Measurements from ENCODE around the gene NKAIN1.
"Not testable (repeated sequence)": the region's sequence is repeated elsewhere in the genome, so short reads cannot be mapped to it uniquely, and the experiment has no call there.

Gene NKAIN1

DNA sequence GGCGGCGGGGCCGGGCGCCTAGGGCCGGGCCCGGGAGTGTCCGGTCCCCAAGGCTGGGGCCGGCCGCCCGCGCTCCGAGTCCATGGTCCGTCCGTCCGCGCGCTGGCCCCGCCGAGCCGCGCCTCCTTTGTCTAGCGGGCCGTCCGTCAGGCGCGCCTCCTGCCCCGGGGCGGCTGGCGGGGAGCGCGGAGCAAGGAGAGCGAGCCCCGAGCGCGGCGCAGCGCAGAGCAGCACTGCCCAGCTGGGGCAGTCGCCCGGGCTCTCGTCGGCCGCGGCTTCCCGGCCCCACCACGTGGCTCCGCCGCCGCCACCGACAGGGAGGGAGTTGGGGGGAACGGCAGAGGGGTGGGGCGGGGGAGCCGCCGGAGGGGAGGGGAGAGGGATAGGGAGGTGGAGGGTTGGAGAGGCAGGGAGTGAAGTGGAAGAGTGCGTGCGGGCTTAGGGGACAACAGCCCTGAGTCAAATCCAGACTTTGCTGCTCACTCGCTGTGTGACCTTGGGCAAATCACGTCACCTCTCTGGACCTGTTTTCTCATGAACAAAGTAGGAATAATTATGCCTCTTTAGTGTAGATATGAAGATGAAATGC lies at the start of gene NKAIN1:
TSS of gene NKAIN1 (minus strand) at position 235 of the 589 bp plus-strand sequence. CDS start 340 bp downstream, outside the sequence.
- peak; percentile 1 for DNase-seq

DNA sequence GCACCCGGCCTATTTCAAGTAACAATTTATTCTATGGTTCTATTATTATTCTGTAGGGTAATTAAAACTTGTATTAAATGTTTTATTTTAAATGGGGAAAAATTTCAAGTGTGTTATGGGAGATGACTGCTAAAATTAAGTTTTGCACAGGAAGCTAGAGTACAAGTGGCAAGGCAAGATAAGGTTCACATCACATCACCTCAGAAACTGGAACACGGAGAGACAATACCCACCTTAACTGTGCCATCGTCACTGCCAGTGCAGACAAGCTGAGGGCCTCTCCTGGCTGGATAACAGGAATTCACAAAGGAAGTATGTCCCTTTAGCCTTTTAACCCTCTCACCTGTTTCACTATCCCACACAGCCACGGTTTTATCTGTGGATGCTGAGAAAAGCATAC lies 49.3 kb upstream of the NKAIN1 start:
- no peak for DNase-seq

DNA sequence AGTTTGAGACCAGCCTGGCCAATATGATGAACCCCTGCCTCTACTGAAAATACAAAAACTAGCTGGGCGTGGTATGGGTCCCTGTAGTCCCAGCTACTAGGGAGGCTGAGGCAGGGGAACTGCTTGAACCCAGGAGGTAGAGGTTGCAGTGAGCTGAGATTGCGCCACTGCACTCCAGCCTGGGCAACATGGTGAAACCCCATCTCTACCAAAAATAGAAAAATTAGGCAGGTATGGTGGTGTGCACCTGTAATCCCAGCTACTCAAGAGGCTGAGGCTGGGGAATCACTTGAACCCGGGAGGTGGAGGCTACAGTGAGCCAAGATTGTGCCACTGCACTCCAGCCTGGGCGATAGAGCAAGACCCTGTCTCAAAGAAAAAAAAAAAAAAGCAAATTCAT lies 48.1 kb upstream of the NKAIN1 start:
- not testable (repeated sequence) for DNase-seq

DNA sequence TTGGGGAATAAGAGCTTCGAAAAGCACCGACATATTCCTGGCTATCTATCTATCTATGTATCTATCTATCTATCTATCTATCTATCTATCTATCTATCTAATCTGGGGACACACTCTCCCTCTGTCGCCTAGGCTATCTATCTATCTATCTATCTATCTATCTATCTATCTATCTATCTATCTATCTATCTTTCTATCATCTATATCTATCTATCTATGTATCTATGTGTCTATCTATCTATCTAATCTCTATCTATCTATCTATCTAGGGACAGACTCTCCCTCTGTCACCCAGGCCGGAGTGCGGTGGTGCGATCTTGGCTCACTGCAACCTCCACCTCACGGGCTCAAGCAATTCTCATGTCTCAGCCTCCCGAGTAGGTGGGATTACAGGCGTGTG lies 42.7 kb upstream of the NKAIN1 start:
- not testable (repeated sequence) for DNase-seq

DNA sequence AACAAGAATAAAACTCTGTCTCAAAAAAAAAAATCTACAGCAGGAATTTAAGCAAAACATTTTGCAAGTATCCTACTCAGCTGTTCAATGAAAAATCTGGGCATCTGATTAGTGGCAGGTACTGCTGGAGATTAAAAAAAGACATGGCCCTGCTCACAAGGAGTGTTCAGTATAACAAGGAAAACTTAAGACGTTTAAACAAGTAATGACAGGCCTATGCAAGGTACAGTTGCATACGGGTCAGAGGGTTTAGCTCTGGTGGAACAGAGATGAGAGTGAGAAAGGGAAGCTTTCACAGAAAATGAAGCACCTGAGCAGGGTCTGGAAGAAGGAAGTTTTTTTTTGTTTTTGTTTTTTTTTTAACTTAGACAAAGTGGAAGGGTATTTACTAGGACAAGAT lies 33.9 kb upstream of the NKAIN1 start:
- DNase-seq: no peak

DNA sequence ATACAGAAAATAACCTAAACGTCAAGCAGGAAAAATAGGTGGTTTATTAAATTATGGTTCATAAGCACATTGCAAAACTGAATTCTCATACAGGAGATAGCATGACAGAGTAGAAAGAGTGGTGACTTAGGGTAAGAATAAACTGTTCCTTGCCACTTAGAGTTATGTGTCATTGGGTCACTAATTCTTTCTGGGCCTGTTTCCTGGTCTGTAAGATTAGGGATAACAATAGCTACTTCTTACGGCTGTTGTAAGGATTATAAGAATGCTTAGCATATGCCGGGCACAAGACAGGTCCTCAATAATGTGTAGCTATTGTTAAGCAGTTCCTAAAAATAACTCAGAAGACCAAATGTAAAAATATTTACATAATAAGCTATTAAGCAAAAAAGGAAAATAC lies 32.7 kb upstream of the NKAIN1 start:
- DNase-seq: no peak

DNA sequence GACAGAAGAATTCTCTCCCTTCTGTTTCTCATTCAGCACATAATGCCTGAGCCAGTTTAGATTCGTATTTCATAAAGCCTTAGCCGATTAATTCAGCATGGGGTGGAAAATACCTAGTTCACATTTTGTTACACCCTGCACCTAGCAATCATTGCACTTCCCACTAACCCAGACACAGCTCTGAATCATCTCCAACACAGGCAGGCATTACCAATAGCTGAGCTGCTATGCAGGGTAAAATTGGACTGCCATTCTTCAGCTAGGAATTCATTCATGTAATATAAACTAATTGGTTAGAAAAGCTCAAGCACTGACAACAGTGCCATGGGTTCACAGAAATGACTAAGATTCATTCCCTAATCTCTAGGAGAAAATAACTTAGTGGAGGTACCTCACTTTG lies 26.9 kb upstream of the NKAIN1 start:
- DNase-seq: peak; percentile 3

DNA sequence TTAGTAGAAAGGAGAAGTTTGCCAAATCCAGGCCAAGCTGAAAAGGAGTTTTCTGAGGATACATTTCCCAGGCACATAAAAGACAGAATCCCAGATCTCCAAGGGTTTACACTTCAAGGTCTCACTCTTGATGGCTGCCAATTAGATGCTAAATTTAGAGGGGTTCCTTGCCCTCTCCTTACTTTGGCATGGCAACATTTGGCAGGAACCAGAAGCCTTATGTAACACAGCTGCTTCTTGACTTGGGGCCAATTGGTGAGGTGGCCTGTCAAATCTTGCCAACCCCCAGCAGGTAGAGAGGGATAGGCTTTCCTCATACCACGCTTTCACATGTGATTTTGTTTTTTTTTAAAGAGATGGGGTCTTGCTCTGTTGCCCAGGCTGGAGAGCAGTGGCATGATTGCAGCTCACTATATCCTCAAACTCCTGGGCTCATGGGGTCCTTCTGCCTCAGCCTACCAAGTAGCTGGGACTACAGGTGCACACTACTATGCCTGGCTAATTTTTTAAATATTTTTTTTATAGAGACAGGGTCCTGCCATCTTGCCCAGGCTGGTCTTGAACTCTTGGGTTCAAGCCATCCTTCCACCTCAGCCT lies 25.2 kb upstream of the NKAIN1 start:
- no peak for DNase-seq

DNA sequence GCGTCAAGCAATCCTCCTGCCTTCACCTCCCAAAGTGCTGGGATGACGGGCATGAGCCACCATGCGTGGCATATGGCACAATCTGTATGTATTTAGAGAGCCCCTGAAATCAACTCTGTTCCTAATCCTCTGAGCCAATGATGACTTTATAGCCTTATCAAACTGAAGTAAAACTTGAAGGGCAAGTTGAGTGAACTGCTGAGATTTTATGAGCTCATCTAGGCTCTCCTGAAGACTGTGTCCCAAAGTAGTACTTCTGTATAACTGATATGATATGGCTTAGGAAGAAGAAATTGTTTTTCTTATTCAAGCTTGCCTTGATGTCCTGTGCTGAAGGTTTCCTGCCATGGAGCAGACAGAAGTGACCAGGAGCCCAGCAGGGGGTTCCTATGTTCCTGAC lies 23.7 kb upstream of the NKAIN1 start:
- DNase-seq: no peak

DNA sequence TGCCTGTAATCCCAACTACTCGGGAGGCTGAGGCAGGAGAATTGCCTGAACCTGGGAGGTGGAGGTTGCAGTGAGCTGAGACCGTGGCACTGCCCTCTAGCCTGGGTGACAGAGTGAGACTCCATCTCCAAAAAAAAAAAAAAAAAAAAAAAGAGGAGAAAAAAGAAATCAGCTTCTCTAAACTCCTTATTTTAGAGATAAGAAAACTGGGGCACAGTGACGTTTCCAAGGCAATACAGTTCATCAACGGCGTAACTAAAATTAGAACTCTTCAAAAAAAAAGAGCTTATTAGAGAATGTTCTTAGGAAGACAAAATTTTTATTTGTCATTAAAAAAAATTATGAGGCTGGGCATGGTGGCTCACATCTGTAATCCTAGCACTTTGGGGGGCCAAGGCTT lies 22.7 kb upstream of the NKAIN1 start:
- not testable (repeated sequence) for DNase-seq

DNA sequence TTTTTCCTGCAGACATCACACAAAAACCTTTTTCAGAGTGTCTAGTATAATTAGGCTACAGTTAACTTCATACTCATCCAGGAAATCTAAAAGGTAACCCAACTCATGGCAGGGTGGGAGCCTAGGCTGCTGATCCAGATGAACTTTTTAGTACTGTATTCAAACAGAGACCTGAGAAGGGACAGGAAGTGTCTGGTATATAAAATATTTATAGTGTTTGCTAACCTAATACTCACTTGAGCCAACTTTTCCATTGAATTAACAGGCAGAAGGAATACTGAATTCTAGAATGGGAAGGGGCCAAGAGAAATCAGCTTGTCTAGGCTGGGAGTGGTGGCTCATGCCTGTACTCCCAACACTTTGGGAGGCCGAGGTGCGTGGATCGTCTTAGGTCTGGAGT lies 22.2 kb upstream of the NKAIN1 start:
- DNase-seq: no peak

DNA sequence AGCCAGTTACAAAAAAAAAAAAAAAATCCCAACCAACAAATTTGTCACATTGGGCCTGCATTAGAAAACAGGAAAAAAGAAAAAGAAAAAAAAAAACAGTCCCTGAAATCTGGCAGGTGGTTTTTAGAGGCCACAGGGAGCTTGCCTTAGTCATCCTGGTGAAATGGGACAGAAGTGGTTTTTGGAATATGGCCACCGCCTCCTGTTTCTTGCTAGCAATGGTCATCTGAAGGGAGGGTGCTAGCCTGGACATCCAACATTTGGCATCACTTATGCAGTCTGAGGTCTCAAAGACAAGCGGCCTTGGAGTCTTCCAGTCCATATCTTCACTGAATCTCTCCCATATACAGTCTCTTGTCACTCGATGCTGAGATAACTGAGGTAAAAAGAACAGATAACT lies 20.1 kb upstream of the NKAIN1 start:
- DNase-seq: no peak

DNA sequence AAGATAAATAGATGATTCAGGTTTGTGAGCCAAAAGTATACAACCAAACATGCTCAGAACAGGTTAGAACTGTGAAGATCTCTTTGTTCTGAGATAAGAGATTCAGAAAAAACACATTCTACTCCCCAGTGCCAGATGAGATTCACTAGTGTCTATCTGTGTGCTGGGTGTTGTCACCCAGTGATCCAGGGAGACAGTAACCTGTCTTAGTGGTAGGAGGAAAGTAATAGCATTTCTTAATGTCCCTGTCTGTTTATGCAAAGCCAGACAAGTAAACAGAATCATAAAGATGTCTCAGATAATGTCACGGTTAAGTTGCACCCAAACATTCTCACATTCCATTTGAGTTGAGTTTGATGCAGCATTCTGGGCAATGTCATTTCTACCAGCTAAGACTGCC lies 18.9 kb upstream of the NKAIN1 start:
- DNase-seq: no peak

DNA sequence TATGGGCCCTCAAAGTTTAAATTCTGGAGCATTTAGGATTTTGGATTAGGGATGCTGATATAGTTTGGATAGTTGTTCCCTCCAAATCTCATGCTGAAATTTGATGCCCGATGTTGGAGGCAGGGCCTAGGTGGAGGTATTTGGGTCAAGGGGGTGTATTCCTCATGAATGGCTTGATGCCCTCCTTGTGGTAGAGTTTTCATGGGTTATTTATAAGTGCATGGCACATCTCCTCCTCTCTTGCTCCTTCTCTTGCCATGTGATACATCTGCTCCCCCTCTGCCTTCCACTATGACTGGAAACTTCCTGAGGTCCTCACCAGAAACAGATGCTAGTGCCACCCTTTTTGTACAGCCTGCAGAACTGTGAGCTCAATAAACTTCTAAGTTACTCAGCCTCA lies 17.5 kb upstream of the NKAIN1 start:
- no peak for DNase-seq

DNA sequence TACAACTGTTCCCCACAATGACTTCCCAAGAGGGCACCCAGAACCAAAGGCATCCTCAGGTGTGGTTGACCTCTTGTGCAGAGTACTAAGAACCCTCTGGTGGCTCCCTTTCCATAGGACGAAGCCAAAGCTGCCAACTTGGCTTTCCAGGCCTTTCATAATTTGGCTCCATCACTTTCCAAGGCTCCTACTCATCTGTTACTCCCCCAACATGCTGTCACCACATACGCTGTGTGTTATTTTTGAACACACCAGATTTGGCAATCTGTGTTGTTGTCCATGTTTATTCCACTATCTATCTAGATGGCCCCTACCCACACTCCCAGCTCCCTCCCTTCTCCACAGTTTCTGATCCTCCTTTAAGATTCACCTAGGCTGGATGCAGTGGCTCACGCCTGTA lies 10.2 kb upstream of the NKAIN1 start:
- no peak for DNase-seq

DNA sequence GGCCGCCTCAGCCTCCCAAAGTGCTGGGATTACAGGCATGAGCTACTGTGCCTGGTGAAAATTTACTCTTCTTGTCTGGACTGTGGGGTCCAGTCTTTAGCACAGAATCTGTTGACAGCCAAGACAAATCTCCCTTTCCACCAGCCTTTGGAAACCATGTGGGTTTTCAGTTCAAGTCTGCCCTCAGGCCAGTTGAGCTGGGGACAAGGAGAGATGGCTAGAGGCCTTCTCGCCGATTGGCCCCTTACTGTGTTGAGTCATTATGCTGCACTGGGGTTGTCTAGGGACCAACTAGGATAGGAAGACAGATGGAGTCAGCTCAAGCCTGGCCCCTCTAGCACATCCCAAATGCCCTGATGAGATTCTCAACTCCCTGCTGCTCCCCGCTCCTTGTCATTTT lies 8.6 kb upstream of the NKAIN1 start:
- DNase-seq: no peak

DNA sequence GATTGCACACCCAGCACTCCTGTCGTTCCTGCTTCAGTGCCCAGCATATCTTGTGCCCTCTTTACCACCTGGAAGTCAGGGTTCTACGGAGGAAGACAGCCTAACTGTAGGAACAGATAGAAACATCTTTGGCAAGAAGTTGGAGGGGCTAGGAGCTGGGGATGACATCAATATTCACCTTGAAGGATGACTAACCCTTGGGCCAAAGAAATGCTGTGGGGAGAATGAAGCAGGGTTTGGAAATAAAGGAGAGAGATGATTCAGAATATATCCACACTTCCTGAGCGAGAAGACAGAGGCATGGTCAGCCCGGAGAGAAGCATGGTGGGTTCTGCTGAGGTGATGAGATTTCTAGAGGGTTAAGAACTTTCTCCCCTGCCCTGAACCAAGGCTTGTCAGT lies 4.6 kb upstream of the NKAIN1 start:
- DNase-seq: peak; percentile 54

DNA sequence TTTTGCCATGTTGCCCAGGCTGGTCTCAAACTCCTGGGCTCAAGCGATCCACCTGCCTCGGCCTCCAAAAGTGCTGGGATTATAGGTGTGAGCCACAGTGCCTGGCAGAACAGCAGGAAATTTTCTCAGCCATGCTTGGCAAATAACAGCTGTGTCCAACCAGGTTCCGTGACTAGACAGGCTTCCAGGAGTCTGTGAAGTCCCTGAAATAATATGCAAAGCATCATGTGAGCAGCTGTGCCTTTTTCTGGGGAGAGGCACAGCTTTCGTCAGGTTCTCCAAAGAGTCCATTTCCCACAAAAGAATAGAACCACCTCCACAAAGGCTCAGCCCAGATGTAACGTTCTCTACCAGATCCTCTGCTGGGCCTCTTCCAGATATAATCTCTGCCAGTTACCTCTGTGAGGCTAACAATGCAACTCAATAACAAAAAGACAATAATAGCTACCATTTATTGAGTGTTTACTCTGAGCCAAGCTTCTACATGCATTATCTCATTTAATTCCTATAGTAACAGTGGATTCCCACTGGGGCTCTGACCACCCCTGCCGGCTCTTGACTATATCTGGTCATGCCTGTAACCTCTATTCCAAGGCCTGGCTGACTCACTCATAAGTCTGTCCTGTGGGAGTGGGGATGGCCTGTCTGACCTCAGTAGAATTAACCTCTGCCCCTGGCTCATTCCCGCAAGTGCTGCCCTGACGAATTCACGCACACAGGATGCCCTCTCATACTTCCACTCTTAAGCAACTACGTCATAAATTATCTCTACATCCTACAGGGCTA lies 4.0 kb upstream of the NKAIN1 start:
- DNase-seq: peak; percentile 54

DNA sequence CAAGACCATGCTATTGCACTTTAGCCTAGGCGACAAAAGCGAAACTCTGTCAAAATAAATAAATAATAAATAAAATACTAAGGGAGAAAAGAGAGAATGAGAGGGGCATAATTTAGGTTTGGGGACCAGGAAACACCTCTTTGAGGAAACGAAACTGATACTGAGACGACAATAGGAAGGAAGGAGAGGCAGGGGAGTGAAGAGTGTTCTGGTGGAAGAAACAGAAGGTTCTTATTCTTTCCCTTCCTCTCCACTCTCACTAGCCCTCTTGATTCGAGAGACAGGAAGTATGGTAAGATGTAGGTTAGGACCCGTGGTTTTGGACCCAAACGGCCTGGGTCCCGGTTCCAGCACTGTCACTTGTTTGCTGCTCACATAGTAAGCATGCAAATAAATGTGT lies 1.6 kb upstream of the NKAIN1 start:
- no peak for DNase-seq

DNA sequence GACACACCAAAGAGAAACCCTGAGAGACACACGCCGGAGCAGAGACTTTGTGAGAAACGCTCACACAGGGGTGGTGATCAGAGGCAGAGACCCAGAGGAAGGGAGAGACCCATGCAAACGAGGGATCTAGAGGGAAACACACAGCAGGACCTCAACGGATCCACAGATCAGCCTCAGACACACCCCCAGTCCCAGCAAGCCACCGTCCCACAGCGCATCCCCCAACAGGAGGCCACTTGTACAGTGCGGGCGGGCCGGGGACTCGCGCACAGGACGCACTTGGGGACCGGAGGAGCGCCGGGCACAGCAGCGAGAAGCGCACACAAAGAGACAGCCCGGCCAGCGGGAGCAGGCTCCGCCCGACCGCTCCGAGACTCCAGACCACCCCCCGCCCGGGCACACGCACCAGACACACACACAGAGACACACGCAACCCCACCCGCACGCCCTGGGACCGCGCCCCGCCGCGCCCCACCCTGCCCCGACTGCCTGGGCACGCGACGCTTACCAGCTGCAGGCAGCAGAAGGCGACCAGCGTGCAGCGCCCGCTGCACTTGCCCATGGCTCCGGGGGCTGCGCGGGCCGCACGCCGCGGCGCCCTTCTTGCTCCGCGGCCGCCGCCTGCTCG lies 587 bp downstream of the NKAIN1 start:
- no peak for DNase-seq

DNA sequence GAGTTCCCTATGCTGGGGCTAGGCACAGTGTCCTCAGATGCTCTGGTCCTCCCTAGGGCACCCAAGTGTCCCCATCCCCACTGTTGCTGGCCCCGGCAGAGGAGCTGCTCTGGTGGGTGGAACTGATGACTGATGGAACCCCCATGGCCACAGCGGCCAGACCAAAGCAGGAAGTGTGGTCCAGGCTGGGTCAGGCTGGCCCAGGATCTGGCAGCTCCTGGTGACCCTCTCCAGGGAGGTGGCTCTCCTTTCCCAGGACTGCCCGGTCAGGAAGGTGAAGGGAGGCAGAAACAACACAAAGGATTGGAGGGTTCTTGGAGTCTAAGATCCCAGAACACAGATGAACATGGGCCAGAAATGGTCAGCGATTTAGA lies 1.1 kb downstream of the NKAIN1 start:
- DNase-seq: no peak

DNA sequence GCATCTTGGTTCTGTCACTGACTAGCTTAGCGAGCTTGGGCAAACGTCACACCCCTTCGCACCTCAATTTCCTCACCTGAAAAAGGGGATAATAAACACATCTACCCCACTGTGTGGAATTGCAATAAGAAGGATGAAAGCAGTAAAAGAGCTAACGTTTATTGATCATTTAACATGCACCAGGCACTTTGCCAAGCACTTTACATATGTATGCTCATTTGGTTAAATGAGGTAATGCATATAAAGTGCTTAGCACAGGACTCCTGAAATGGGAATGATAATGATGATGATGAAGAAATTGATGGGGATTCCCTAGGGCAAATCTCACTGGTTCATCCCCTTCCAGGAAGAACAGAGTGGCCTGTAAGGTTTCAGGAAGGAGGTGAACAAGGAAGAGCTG lies 4.8 kb downstream of the NKAIN1 start:
- DNase-seq: no peak

DNA sequence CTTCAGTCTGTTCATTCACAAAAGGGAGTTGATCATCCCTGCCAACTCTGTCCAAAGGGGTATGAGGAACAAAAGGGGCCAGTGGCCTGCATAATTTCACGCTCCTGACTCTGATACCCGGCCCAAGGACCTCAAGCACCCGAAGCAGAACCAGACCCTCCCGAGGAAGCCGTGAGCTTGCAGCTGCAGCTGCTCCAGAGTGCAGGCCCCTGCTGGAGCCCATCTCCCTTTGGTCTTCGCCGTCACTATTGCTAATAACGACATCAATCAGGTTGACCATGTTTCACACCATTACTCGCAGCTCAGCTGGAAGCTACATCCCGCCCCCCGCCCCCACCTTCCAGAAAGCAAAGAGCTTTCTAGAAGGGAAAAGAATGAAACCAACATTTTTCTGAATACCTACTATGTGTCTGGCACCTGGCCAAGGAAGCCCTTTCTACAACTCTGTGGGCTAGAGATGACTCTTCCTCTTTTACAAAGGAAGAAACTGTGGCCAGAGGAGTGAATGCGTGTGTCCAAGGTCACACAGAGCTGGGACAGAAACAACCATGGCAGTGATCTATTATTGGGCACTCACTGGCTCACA lies 5.5 kb downstream of the NKAIN1 start:
- no peak for DNase-seq

DNA sequence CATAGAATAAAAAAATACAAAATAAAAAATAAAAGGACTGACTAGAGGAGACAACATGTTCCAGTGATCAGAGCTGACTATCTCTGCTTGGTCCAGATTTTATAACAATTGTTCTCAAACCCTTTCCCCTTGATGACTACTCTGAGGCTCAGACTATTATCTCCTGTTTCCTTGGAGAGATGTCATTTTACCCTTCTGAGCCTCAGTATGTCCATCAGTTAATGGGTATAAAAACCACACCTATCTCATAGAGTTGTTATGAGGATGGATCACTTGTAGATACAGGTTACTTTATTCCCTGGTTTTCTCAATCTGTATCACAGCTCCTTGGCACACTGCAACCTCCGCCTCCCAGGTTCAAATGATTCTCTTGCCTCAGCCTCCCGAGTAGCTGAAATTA lies 7.0 kb downstream of the NKAIN1 start:
- no peak for DNase-seq
